ENCODE measurements around the gene ITGB3. TPM values are rescaled to one million over a fixed set of nuclear protein-coding genes. Genes with fewer than 3 reads are reported as not detected.

ITGB3 gene
- total and polyA plus RNA-seq, 2 of the 8 experiments (the other 6 are each of a cell fraction or from before 2014, with no cell fraction given) = 0.08 to 0.09 TPM

GRCh38 chr17:47210105-47210504, 43.5 kb upstream of the ITGB3 start:
- no peak overlapping the region for H4K91ac ChIP-seq (replicated peaks; ENCODE audit: insufficient read length, low read length)
- no peak overlapping the region for H3K4me2 ChIP-seq (ENCODE audit: insufficient read depth in 1 of 2, low read depth in 2 of 2, low read length in 2 of 2)
- no peak overlapping the region for H2BK20ac ChIP-seq (ENCODE audit: low read length)
- H4K5ac ChIP-seq (ENCODE audit: insufficient read length, low read depth, low read length) = no peak overlapping the region
- no peak overlapping the region for H2BK12ac ChIP-seq (ENCODE audit: low read depth, low read length)
- H3K9me3 ChIP-seq (ENCODE audit: insufficient read depth in 2 of 2, low read depth in 1 of 2, low read length in 1 of 2) = no peaks in the 10 kb centered on the region
- WGBS, 2 experiments (ENCODE audit: extremely low coverage in 1 of 2, insufficient coverage in 1 of 2, insufficient read length in 1 of 2, insufficient replicate concordance in 2 of 2, low coverage in 1 of 2, low lambda C conversion rate in 2 of 2, missing lambda C conversion rate in 1 of 2) = 83% methylated on average over 3 of the region's 3 CpGs; no CpG with 5 or more reads in 1 of the 2 experiments
- no peak for TF ChIP-seq BACH1 (IDR thresholded peaks at IDR 0.05; ENCODE audit: low read length)
- peak; percentile 22; the same call in 1 of the 2 replicates for TF ChIP-seq MAFK (IDR thresholded peaks at IDR 0.05; ENCODE audit: low read depth, low read length)
- TF ChIP-seq ATF2 (IDR thresholded peaks at IDR 0.05; ENCODE audit: low read length) = no peak
- no peak for TF ChIP-seq BRCA1 (IDR thresholded peaks at IDR 0.05; ENCODE audit: low read depth, low read length)
- no peak for TF ChIP-seq POLR2AphosphoS5 (IDR thresholded peaks at IDR 0.05; ENCODE audit: low read depth, low read length)
- no peak overlapping the region for H3K14ac ChIP-seq (ENCODE audit: insufficient read length)
- H3K36me3 ChIP-seq (ENCODE audit: control insufficient read depth in 2 of 4, insufficient read depth in 4 of 4, low read length in 3 of 4) = no peaks in the 10 kb centered on the region
- no peak overlapping the region for H4K8ac ChIP-seq (ENCODE audit: extremely low read depth, insufficient read depth, low read length)
- H3K4ac ChIP-seq (replicated peaks; ENCODE audit: insufficient read length, low read depth, low read length) = no peak overlapping the region
- H4K20me1 ChIP-seq (replicated peaks in 1 of 2; ENCODE audit: control insufficient read depth in 1 of 2, insufficient read depth in 2 of 2, low read length in 2 of 2) = no peaks in the 10 kb centered on the region
- H3K27me3 ChIP-seq (replicated peaks in 1 of 4; ENCODE audit: control insufficient read depth in 3 of 4, extremely low read depth in 1 of 4, insufficient read depth in 3 of 4, low read length in 3 of 4) = peaks cover 0 to 2% (median 0%) of the 10 kb centered on the region in 4 experiments; a peak in 2 of 7 replicates
- no peaks in the 10 kb centered on the region for H3K79me2 ChIP-seq (ENCODE audit: control insufficient read depth in 1 of 2, insufficient read depth in 2 of 2, low read length in 2 of 2)
- no peak overlapping the region for H3K4me3 ChIP-seq (ENCODE audit: extremely low read depth in 1 of 4, insufficient read depth in 2 of 4, low read depth in 3 of 4, low read length in 4 of 4)
- no peak overlapping the region for H3K18ac ChIP-seq (ENCODE audit: extremely low read depth, low read length)
- H3K27ac ChIP-seq (ENCODE audit: low read depth, low read length) = no peak overlapping the region
- H3K79me1 ChIP-seq (ENCODE audit: low read depth, low read length) = no peaks in the 10 kb centered on the region
- H3K23me2 ChIP-seq (ENCODE audit: low read depth, low read length) = peaks cover 2% of the 10 kb centered on the region; the same call in 1 of the 2 replicates
- H3K4me1 ChIP-seq (replicated peaks in 1 of 4; ENCODE audit: control insufficient read depth in 3 of 4, insufficient read depth in 4 of 4, low read length in 3 of 4) = peaks cover 0 to 3% (median 1%) of the 10 kb centered on the region in 4 experiments; a peak in 2 of 7 replicates
- no peak overlapping the region for H2AFZ ChIP-seq (ENCODE audit: low read length)
- POLR2A ChIA-PET (ENCODE audit: partially characterized antibody) = interaction anchor here (1.5 kb wide), 1 partner anchor 18 kb away, joined by 6 read pairs; no protein-coding TSS in a partner anchor
- FAIRE-seq (no peak), DNase-seq (ENCODE audit: low read depth in 1 of 2, low spot score in 2 of 2) (no peak)
- no peak overlapping the region for H2AK5ac ChIP-seq (ENCODE audit: low read depth, low read length)
- no peak overlapping the region for H3K23ac ChIP-seq (ENCODE audit: insufficient read length)
- no peak overlapping the region for H3K56ac ChIP-seq (replicated peaks; ENCODE audit: insufficient read length, low read depth, low read length)
- H2BK15ac ChIP-seq (ENCODE audit: low read length) = no peak overlapping the region
- CTCF ChIA-PET (ENCODE audit: partially characterized antibody) = interaction anchor here (1.0 to 2.4 kb wide), 4 partner anchors 10 to 105 kb away, joined by 3 to 10 read pairs (median 4); no protein-coding TSS in a partner anchor
- no peak overlapping the region for H2BK5ac ChIP-seq (ENCODE audit: low read depth, low read length)
- no peak overlapping the region for H3K9ac ChIP-seq (replicated peaks in 1 of 4; ENCODE audit: extremely low read depth in 1 of 4, low read depth in 3 of 4, low read length in 3 of 4)
- no peak overlapping the region for H2BK120ac ChIP-seq (replicated peaks; ENCODE audit: low read depth, low read length)
